LNCaP clone FGC (cell line): ENCODE measurements around the gene CHST13.

ENCODE experiments used
- DNase-seq: peaks from one replicate; pipeline ENCODE4 v3.0.0-alpha.2; 2011; ENCODE audit warnings: low read depth
- H3K4me3 ChIP-seq: 2 replicates; pipeline ENCODE4 v1.5.1; 2011; ENCODE audit warnings: mild to moderate bottlenecking, low read depth, low read length, control low read depth
- CTCF ChIP-seq: IDR thresholded peaks from 2 replicates; pipeline ENCODE4 v1.5.1; 2012; ENCODE audit warnings: mild to moderate bottlenecking; ENCODE audit not compliant: control insufficient read depth, insufficient read depth; ENCODE audit errors: extremely low read depth

CHST13 gene

GRCh38 chr3:126523745-126524428 lies at the start of gene CHST13:
Gene CHST13, plus strand, starts transcription at chr3:126524155. Its CDS starts 178 bp downstream, at chr3:126524333.
- H3K4me3 ChIP-seq = peak within 1 kb of the TSS; percentile 29

GRCh38 chr3:126474498-126475412 lies 49.2 kb upstream of the CHST13 start:
- peak overlapping the region; percentile 69 for H3K4me3 ChIP-seq
- no peak for DNase-seq
- no peak for TF ChIP-seq CTCF

More at GRCh38 chr3:126523745-126524428, at the start of gene CHST13:
- TF ChIP-seq CTCF = peak; percentile 30
- no peak for DNase-seq

GRCh38 chr3:126475413-126476114 lies 48.4 kb upstream of the CHST13 start, which contains the start of gene ZXDC:
Gene ZXDC, minus strand, starts transcription at chr3:126475891. Its CDS starts 26 bp downstream, at chr3:126475865.
- peak; percentile 76 for DNase-seq
- peak; percentile 67 for TF ChIP-seq CTCF
- peak within 1 kb of the TSS; percentile 69 for H3K4me3 ChIP-seq

GRCh38 chr3:126476166-126477060 lies 47.5 kb upstream of the CHST13 start:
- peak; percentile 66 for DNase-seq
- peak overlapping the region; percentile 67 for H3K4me3 ChIP-seq
- TF ChIP-seq CTCF = no peak

GRCh38 chr3:126477061-126477380 lies 46.9 kb upstream of the CHST13 start:
- no peak for DNase-seq

More at GRCh38 chr3:126477061-126477380, 46.9 kb upstream of the CHST13 start:
- H3K4me3 ChIP-seq = no peak overlapping the region
- TF ChIP-seq CTCF = no peak
